ENCODE data around the gene TRIM31.

- TF ChIP-seq, protein P1, sequence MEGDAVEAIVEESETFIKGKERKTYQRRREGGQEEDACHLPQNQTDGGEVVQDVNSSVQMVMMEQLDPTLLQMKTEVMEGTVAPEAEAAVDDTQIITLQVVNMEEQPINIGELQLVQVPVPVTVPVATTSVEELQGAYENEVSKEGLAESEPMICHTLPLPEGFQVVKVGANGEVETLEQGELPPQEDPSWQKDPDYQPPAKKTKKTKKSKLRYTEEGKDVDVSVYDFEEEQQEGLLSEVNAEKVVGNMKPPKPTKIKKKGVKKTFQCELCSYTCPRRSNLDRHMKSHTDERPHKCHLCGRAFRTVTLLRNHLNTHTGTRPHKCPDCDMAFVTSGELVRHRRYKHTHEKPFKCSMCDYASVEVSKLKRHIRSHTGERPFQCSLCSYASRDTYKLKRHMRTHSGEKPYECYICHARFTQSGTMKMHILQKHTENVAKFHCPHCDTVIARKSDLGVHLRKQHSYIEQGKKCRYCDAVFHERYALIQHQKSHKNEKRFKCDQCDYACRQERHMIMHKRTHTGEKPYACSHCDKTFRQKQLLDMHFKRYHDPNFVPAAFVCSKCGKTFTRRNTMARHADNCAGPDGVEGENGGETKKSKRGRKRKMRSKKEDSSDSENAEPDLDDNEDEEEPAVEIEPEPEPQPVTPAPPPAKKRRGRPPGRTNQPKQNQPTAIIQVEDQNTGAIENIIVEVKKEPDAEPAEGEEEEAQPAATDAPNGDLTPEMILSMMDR (IDR thresholded peaks at IDR 0.05), result no peak
- TF ChIP-seq EP300 (IDR thresholded peaks at IDR 0.05), result no peak
Measured at GRCh38 chr6:30154709-30155519, 42.0 kb upstream of the TRIM31 start.

Data from esophagus muscularis mucosa (tissue), 3 donors.